Measurements from ENCODE around the gene TSPAN14.
"Not testable (repeated sequence)": the region's sequence is repeated elsewhere in the genome, so short reads cannot be mapped to it uniquely, and the experiment has no call there.

TSPAN14 gene

DNA sequence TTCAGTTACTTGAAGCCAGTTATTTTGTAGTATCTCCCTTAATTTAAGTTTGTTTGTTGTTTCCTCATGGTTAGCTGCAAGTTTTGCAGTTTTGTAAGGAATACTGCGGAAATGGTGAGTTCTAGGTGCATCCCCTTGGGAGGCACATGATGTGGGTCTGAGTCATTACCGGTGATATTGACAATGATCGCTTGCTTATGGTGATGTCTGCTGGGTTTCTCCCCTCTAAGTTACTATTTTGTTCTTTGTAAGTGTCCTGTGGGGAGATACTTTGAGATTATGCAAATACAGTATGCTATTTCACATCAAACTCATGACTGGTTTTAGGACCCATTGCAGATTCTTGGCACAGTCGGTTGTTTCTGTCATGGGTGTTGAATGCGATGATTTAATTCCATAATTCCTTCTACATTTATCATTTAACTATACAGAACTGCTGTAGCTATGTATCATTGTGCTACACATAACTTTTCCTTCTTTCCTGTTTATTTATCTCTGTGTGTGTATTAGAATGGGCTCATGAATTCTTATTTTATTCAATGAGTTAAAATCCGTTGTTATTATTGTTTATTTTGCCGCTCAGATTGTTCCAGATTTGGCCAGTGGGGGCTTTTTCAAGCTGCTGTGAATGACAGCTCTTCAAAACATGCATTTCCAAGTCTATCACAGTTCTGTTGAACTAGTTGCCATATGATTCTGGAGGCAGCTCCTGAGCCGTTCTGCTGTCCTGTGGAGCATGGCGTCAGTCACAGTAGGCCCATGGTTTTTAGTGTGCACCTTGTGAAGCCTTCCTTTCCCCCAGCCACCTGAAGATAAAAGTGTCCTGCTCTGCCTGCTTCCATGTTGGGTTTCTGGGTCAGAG lies 18.4 kb downstream of the TSPAN14 start:
- peak; percentile 47 for DNase-seq

DNA sequence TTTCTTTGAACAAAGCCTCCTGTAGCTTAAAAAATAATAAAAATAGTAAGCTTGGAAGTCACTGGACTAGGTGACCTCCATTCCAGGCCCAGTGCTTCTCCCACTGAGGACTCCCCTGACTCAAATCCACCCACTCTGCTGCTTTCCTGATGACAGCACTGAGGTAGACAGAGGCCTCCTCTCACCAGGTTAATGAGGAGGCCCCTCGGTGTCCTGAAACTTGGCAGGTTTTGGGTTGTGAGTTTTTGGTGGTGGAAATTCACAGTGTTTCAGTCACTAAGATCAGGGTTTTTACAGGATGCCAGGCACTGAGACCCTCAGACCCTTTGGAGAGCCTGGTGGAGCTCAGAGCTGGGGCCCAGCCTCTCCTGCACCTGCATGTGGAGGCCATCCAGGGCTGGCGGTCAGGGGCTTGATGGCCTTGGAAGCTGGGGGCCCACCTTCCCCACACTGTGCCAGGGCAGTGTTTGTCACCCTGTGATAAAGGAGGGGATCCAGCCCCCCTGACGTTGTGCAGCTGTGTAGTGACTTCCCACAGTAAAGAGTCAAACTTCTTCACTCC lies 19.1 kb downstream of the TSPAN14 start:
- no peak for DNase-seq

DNA sequence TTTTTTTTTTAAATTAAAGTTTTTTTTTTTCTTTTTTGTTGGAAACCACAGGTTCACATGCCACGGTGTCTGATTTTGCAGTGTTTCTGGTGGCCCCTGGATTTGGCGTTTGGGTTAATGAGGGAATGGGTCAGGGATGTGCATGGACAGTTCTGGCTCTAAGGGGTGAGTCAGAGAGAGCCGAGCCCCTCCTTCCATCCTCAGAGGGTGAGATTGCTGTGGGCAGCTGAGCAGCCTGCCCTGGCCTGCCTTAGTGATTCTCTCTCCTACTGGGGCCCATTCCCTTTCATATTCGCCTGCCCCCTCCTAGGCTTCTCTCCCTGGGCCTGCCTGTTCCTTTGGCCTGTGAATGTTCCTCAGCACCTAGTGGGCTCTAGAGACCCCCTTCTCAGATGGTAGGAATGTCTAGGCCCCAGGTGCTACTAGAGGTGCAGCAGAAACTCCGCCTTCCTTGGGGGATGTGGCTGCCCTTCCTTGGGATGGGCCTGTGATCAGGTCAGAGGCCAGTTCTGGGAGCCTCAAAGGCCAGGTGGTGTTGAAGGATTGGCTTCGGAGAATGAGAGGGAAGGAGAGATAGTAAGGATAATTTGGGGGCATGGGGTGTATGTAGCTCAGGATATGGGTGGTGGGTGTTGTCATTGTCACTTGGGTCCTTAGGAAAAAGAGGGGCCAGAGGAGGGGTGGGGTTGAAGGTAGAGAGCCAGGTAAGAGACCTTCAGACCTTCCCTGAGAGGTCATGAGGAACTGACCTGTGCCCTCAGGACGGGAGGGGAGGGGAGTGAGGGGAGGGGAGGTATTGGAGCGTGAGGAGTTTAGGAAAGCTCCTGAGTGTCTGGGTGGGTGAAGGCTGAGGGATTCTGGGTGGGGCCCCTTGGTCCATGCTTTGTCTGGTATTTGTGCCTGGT lies 19.8 kb downstream of the TSPAN14 start:
- DNase-seq, result no peak

DNA sequence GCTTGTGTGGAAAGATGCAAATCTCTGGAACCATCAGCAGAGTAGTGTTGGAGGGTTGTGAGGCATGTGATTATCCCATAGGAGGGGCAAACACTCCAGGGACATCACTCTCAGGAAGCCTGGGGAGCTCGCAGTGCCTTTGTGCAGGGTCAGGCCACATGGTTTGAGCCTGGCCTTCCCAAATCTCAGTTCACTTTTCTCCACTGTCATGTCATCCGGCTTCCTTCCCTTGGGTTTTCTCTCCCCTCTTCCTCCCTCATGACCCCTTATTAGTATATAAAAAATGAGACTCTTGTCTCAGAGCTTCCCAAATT lies 20.4 kb downstream of the TSPAN14 start:
- DNase-seq, result no peak

DNA sequence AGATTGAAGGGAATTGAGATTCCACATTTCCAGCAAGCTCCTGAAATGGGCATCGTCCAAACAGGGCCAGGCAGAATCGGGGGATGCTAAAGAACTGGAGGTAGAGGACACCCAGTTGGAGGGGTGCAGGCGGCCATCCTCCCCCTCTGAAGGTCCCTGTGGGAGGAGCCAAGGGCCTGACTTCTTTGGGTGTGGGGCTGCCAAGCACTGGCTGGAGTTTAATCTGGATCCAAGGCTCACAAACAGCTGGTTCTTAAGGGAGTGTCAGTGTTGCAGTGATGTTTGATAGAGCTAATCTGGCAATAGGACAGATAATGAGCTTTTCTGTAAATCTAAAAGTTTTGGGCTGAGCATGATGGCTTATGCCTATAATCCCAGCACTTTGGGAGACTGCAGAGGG lies 20.8 kb downstream of the TSPAN14 start:
- no peak for DNase-seq

DNA sequence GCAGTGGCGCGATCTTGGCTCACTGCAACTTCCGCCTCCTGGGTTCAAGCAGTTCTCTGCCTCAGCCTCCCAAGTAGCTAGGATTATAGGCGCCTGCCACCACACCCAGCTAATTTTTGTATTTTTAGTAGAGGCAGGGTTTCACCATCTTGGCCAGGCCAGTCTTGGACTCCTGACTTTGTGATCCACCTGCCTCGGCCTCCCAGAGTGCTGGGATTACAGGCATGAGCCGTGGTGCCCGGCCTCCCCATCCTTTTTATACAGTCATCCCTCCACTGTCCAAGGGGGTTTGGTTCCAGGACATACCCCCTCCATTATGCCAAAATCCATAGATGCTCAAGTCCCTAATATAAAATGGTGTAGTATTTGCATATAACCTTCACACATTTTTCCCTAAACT lies 21.5 kb downstream of the TSPAN14 start:
- not testable (repeated sequence) for DNase-seq

DNA sequence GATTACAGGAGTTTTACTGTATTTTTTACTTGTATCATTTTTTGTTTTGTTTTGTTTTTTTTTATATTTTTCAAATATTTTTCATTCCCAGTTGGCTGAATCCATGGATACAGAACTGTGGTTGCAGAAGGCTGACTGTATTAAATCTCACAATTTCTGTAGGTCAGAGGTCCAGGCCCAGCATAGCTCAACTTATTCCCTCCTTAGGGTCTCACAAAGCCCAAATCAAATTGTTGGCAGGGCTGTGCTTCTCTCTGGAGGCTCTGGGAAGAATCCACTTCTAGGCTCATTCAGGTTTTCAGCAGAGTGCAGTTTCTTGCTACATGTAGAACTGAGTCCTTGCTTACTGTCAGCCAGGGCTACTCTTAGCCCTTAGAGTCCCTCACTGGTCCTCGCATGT lies 22.6 kb downstream of the TSPAN14 start:
- DNase-seq, result no peak

DNA sequence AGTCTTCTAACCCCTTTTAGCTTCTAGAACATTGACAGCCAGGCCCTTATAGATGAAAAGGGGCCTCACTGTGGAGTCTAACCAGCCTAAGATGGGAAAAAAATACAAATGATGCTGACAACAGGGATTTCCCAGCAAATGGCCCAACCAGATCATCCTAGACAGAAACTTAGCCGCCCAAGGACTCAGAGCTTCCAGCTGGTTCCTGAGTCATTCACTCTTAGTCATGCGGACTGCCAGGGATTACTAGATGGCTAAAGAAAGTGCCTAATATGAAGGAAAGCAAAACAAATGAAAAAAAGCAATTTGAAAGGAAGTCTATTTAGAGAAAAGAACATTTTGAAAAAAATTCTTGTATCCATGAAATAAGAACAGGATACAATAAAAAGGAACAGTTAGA lies 23.7 kb downstream of the TSPAN14 start:
- no peak for DNase-seq

DNA sequence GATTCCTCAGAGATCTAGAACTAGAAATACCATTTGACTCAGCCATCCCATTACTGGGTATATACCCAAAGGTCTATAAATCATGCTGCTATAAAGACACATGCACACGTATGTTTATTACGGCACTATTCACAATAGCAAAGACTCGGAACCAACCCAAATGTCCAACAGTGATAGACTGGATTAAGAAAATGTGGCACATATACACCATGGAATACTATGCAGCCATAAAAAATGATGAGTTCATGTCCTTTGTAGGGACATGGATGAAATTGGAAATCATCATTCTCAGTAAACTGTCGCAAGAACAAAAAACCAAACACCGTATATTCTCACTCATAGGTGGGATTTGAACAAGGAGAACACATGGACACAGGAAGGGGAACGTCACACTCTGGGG lies 26.3 kb downstream of the TSPAN14 start:
- DNase-seq, result not testable (repeated sequence)

DNA sequence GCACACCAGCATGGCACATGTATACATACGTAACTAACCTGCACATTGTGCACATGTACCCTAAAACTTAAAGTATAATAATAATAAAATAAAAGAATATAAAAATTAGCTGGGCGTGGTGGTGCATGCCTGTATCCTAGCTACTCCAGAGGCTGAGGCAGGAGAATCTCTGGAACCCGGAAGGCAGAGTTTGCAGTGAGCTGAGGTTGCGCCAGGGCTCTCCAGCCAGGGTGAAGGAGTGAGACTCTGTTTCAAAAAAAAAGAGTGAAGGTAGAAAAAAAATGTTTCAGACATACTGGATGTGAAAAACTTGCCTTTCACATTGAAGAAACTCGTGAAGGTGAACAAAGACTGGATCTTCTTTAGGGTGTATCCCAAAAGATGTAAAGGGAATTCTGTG lies 26.7 kb downstream of the TSPAN14 start:
- DNase-seq, result no peak

DNA sequence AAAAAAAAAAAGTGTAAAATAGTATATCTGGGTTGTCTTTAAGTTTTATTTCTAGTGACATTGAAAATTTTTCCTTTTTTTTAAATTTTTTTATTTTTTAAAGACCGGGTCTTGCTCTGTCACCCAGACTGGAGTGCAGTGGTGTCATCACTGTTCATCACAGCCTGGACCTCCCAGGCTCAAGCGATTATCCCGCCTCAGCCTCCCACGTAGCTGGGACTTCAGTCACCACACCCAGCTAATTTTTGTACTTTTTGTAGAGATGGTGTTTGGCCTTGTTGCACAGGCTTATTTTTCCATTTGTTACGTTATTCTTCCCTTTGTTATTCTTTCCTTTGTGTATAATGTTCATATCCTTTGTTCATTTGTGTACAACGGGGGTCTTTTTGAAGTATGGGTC lies 30.1 kb downstream of the TSPAN14 start:
- DNase-seq, result no peak

DNA sequence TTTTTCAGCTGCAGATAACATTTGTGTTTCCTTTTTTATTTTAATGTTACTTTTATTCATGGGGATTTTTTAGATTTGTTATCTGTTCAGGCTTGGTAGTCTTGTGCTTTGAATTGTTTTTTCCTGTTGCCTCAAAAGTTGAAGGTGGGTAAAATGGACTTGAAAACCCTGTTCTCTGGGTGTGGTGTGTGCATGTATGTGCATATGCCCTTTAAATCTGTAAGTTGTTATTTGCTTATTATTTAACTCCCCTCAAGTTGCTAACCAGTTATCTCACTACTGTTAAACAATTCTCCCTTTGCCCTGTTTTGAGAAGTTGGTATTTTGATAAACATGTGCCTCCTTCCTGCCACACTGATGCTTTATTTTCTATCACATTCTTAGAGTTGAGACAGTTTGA lies 30.6 kb downstream of the TSPAN14 start:
- no peak for DNase-seq

DNA sequence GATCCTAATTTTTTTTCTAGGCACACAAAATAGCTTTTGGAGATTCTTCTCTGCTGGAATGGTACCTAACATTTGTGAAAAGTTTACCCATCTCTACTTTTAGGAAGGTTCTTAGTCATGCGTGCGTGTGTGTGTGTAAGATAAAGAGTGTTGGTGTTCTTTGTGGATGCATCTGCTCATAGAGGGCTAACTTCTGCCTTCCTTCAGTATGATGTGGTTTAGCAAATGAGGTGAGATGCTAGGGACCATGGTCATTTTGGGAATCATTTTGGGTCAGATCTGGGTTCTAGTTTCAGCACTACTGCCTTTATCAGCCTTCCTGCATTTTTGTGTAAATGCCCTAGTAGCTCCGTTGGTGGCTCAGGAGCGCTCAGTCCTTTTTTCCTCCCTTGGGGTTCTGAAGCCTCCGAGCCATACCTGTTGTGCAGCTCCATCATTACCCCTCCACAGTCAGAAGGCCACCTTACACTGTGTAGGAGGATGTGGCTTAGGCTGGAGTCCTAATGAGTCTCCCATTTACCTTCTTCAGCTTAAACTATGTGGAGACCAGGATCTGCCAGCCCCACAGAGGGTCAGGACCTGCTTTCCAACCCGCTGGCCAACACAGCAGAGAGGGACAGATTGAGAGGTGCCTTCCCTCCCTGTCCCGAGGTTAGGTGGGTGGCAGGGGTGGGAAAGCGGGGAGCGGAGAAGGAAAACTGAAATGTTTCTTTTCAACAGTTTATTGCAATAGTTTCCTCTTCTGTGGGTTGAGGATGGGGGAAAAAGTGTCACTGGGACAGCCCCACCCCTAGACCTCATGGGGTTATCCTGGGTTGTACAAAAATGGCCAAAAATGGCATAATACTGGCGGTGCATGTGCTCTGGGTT lies 31.2 kb downstream of the TSPAN14 start:
- no peak for DNase-seq

DNA sequence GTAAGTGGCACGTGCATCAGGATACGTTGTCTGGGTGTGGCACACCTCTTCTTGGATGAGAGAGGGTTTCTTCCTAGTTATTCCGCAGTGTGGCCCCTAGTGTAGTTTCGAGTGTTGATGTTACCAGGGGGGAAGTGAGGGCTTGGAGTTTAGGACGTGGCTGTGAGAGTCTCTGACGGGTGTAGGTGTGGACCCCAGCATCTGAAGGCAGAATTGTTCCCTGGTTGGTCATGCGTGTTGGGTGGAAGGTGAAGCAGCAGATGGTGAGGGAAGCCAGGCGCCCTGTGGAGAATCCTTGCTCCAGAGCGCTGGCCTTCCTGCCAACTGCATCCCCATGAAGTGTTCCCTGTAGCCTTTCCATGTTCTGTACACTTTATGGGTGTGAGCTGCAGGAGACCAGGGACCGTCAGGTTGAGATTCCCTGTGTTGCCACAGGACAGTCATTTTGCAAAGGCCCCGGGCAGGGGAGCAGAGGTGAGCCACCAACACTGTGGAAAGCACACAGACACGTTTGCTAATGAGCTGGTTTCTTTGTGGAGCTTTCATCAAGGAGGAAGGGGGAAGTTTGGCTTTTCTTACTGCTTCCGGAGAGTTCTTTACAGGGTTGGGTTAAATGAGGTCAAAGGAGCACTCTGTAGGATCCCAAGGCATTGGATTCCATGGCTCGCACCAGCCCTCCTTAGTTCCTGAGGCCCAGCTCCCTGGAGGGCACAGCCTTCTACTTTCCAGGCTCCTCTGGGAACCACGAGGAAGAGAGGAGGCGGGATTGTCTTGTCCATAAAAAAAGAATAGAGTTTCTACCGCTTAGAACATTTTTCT lies 32.0 kb downstream of the TSPAN14 start:
- DNase-seq, result no peak

DNA sequence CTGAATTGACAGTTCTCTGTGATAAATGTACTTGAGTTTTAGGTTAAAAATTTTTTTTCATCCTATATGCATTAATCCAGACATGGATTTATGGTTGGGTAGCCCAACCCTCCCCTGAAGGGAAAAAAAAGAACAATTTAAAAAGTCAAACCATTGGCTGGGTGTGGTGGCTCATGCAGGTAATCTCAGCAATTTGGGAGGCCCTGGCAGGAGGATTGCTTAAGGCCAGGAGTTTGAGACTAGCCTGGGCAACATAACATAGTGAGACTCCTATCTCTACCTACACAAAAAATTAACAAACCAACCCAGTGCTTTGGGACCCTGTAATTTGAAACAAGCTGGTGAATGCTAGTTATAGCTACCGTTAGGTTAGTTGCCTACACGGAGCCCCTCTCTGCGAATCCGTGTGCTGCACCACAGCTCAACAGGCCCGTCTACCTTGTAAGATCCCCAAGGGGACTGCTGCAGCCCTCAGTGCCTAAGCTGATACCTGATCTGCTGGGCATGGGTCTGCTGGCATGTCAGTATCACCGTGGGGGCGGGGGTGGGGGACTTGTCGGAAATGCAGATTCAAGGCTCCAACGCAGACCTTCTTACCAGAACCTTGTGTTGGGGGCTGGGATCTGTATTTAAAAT lies 32.8 kb downstream of the TSPAN14 start:
- DNase-seq, result no peak

DNA sequence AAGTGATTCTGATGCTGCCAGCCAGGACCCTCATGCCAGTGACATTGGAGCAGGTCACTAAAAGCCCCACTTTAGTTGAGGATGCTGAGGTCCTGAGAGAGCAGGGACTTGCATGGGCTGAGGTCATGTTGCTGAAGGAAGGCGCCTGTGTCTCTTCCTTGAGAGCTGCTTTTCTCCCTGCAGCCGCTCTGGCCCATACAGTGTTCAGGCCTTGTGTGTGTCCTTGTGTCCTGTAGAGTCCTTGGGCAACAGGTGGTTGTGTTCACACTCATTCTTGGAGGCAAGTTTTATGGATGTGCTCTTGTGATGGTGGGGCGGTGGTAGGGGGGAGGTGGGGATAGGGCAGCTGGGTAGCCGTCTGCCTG lies 33.3 kb downstream of the TSPAN14 start:
- DNase-seq, result no peak

DNA sequence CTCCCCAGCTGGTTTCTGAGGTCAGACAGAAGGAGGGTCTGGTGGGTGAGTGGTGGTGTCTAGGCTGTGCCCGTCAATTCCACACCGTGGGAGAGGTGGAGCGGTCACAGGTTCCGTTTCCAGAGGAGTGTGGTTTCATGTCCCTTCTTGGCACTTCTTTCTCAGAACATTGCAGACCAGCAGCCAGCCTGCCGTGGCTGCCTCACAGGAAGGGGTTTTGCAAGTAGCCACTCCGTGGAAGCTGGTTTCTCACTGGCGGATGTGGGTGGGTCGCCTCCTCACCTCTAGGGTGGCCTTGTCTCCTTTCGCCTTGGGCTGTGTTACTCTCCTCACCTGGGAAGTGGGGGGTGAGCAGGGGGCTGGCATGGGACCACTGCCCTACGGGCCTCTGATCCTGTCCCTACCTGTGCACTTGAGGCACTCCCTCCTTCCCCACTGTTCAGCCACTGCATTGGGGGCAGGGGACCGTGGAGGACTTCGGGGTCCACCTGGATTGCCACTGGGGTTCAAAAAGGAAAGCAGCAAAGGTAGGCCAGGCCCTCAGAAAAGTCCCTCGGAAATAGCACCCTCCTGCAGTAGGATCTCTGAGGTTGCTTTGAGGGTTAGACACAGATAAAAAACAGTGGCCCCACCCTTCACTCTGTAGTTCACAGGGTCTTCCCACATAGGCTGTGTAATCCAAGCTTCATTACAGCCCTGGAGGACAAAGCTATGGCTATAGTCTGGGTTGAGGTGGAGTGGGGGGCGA lies 33.9 kb downstream of the TSPAN14 start:
- peak; percentile 67 for DNase-seq

DNA sequence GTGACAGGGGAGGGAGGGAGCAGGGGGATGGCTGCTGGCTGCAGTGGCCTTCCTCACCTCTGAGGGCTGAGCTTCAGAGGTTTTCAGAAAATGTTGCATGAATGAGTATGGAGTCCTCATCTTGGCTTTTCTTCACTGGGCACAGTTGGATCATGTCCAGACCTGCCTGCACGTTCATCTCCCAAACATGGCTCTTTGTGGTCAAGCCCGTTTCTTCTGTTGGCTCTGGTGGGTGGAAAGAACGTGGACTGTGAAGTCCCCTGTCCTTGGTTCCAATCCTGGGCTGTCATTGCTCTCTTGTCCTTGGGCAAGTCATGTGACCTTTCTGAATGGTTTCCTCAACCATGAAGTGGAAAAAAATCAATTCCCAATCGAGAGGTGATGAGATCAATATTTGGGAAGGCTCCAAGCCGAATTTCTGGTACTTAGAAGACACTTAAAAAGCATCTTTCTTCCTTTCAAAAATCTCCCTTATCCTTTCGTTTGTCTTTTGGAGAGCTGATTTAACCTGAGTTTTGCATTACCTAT lies 34.5 kb downstream of the TSPAN14 start:
- no peak for DNase-seq

DNA sequence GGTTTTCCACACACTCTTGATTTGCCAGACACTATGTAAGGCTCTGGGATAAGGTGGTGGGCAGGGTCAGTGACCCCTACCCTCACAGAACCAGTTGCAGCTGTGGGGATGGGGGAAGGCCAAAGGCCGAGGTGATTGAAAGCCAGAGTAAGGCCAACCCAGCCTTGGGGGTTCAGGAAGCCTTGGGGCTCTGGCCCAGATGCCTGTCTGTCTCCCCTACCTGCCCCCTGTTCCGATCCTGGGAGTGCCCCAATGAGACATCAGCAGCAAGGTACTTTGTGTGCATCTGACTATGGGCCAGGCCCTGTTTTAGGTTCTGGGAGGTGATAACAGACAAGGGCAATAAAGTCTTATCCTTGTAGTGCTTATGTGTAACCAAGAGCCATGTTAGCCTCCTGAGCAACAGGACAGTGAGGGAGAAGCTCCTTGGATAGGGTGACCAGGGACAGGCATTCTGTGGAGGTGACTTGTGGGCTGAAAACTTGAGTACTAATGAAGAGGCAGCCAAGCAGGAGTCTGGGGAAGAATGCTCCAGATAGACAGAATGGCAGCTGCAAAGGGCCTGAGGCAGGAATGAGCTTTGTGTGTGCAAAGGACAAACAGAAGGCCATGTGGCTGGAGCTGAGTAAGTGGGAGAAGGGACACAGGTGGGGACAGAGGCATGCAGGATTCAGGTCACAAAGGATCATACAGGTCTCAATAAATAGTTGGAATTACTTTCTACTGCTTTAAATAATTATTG lies 35.4 kb downstream of the TSPAN14 start:
- no peak for DNase-seq

All from CD4-positive, alpha-beta T cell treated with Interleukin-10 for 1 hour (primary cell).